Lower leg skin (tissue), 4 donors: ENCODE results near the gene SLC6A7. TPM values are rescaled to one million over a fixed set of nuclear protein-coding genes. Genes with fewer than 3 reads are reported as not detected.

Source experiments
- DNase-seq, 2 donors: peaks; one replicate each; pipeline ENCODE4 v3.0.0-alpha.2; 2019; ENCODE audit warnings: low spot score in 2 of 2
- H3K4me3 ChIP-seq: fragments of 200-600 bp; sonication (generic); 2 replicates; pipeline ENCODE4 v1.5.1; 2017; ENCODE audit warnings: mild to moderate bottlenecking, low read depth; ENCODE audit not compliant: poor library complexity, severe bottlenecking
- CTCF ChIP-seq, 3 donors: fragments of 450-650 bp; IDR thresholded peaks; one replicate each; pipeline ENCODE4 v1.5.1; 2016; ENCODE audit warnings: antibody characterized with exemption in 3 of 3, mild to moderate bottlenecking in 3 of 3, moderate library complexity in 2 of 3
- POLR2A ChIP-seq, 2 donors: fragments of 450-650 bp; IDR thresholded peaks; one replicate each; pipeline ENCODE4 v1.6.1; 2016 to 2017; ENCODE audit warnings: antibody characterized with exemption in 2 of 2, mild to moderate bottlenecking in 1 of 2, moderate library complexity in 1 of 2
- WGBS, 2 donors: methylation state at CpG; one replicate each; pipeline ENCODE4 v1.1.5; 2018; 5-methylcytosine and 5-hydroxymethylcytosine counted together
- intact Hi-C: fragments of 100-400 bp; cut with DNase I; formaldehyde crosslinking; loops from one replicate; pipeline ENCODE4 v1.15.0; 2023; ENCODE audit warnings: low total_unique reads
- total RNA-seq, 4 donors: library from RNA; depleted of rRNA; stranded (reverse); fragments of >200 nt; gene quantifications; one replicate each; pipeline ENCODE4 v1.1.0, GENCODE V29; 2016

SLC6A7 gene
- total RNA-seq, 4 donors from 2014 or later, result 0.88 TPM; not detected in 3

- DNase-seq, result no peak
- TF ChIP-seq POLR2A (IDR thresholded peaks at IDR 0.05) (no peak), CTCF (IDR thresholded peaks at IDR 0.05) (no peak)
- no peak overlapping the region for H3K4me3 ChIP-seq
- intact Hi-C loops, result no loop called here
- WGBS, 2 donors, result 88 to 90% methylated on average over 4 of the region's 4 CpGs
Measured at GRCh38 chr5:150172556-150172955, 17.3 kb upstream of the SLC6A7 start.

- WGBS, 2 donors, result 84 to 87% methylated on average over 3 of the region's 3 CpGs
- intact Hi-C loops, result no loop called here
- no peak overlapping the region for H3K4me3 ChIP-seq
- no peak for TF ChIP-seq CTCF (IDR thresholded peaks at IDR 0.05)
- no peak for TF ChIP-seq POLR2A (IDR thresholded peaks at IDR 0.05)
- no peak for DNase-seq
Measured at GRCh38 chr5:150173161-150173560, 16.7 kb upstream of the SLC6A7 start.

- intact Hi-C loops, result no loop called here
- no peak overlapping the region for H3K4me3 ChIP-seq
- TF ChIP-seq POLR2A (IDR thresholded peaks at IDR 0.05), result no peak
- TF ChIP-seq CTCF (IDR thresholded peaks at IDR 0.05), result no peak
- WGBS, 2 donors, result 78 to 84% methylated on average over 6 of the region's 6 CpGs
- DNase-seq, result no peak
Measured at GRCh38 chr5:150174285-150174684, 15.6 kb upstream of the SLC6A7 start.

GRCh38 chr5:150175076-150175475, 14.8 kb upstream of the SLC6A7 start:
- intact Hi-C loops, result no loop called here
- no peak overlapping the region for H3K4me3 ChIP-seq
- no peak for DNase-seq
- WGBS, 2 donors, result 56% methylated on average over 1 of the region's 1 CpG
- TF ChIP-seq POLR2A (IDR thresholded peaks at IDR 0.05) (no peak), CTCF (IDR thresholded peaks at IDR 0.05) (no peak)

- DNase-seq, result no peak
- 67 to 73% methylated on average over 5 of the region's 5 CpGs for WGBS, 2 donors
- intact Hi-C loops, result no loop called here
Measured at GRCh38 chr5:150175536-150175935, 14.3 kb upstream of the SLC6A7 start.

More at GRCh38 chr5:150175536-150175935, 14.3 kb upstream of the SLC6A7 start:
- H3K4me3 ChIP-seq, result no peak overlapping the region
- TF ChIP-seq CTCF (IDR thresholded peaks at IDR 0.05) (no peak), POLR2A (IDR thresholded peaks at IDR 0.05) (no peak)
